HG03342 (cell line): Measurements from ENCODE around the gene IGF2R.
"Not testable (repeated sequence)": the region's sequence is repeated elsewhere in the genome, so short reads cannot be mapped to it uniquely, and the experiment has no call there.

ENCODE experiments used
- ATAC-seq: cut with Tn5 transposase; IDR thresholded peaks from one replicate; pipeline ENCODE4 v1.9.1; 2021; ENCODE audit warnings: mild to moderate bottlenecking, moderate library complexity; ENCODE audit not compliant: unreplicated experiment

Gene IGF2R

GRCh38 chr6:159996626-159997497 is 28.0 kb downstream of the IGF2R start:
- ATAC-seq: no peak

- ATAC-seq: no peak
Measured at GRCh38 chr6:159997498-159998101, 28.7 kb downstream of the IGF2R start.

GRCh38 chr6:159998538-159998937 is 29.7 kb downstream of the IGF2R start:
- no peak for ATAC-seq

- no peak for ATAC-seq
Measured at GRCh38 chr6:159999240-159999671, 30.4 kb downstream of the IGF2R start.

DNA sequence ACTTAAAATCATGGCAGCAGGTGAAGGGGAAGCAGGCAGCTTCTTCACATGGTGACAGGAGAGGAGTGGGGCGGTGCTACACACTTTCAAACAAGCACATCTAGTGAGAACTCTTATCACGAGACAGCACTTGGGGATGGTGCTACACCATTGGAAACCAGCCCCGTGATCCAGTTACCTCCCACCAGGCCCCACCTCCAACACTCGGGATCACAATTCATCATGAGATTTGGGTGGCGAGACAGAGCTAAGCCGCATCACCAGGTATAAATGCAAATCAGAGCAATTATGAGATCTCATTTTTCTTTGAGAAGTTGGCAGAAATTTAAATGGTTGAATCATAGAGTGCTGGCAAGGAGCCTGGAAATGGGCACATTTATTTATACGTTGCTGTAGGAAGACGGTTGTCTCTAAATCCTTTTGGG is 31.4 kb downstream of the IGF2R start:
- no peak for ATAC-seq

GRCh38 chr6:160000893-160001427 is 32.1 kb downstream of the IGF2R start:
- ATAC-seq: not testable (repeated sequence)

GRCh38 chr6:160002882-160003281 is 34.0 kb downstream of the IGF2R start:
- no peak for ATAC-seq

- no peak for ATAC-seq
Measured at GRCh38 chr6:160004018-160004417, 35.1 kb downstream of the IGF2R start.

- no peak for ATAC-seq
Measured at GRCh38 chr6:160004419-160005175, 35.7 kb downstream of the IGF2R start.

DNA sequence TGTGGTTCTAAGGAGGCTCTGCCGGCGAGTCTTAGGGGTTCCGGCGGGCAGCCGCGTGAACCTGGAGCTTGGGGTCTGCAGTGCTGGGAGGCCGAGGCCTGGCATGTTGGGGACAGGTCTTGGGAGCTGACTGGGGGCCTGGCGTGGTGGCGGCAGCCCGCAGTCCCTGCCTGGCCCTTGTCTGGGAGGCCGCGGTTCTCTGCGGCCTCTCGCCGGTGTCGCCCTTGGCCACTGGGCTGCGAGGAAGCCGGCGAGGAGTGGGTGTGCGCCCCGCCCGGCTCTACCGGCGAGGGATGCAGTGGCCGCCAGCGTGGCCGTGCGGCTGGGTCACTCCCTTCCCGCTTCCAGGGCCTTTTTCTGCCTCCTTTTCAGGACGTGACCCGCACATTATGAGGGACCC is 36.3 kb downstream of the IGF2R start:
- ATAC-seq: no peak

- ATAC-seq: no peak
Measured at GRCh38 chr6:160005861-160006540, 37.1 kb downstream of the IGF2R start.

GRCh38 chr6:160007145-160007544 is 38.3 kb downstream of the IGF2R start:
- no peak for ATAC-seq

- no peak for ATAC-seq
Measured at GRCh38 chr6:160007611-160008010, 38.7 kb downstream of the IGF2R start.

GRCh38 chr6:160010067-160010466 is 41.2 kb downstream of the IGF2R start:
- ATAC-seq: no peak

DNA sequence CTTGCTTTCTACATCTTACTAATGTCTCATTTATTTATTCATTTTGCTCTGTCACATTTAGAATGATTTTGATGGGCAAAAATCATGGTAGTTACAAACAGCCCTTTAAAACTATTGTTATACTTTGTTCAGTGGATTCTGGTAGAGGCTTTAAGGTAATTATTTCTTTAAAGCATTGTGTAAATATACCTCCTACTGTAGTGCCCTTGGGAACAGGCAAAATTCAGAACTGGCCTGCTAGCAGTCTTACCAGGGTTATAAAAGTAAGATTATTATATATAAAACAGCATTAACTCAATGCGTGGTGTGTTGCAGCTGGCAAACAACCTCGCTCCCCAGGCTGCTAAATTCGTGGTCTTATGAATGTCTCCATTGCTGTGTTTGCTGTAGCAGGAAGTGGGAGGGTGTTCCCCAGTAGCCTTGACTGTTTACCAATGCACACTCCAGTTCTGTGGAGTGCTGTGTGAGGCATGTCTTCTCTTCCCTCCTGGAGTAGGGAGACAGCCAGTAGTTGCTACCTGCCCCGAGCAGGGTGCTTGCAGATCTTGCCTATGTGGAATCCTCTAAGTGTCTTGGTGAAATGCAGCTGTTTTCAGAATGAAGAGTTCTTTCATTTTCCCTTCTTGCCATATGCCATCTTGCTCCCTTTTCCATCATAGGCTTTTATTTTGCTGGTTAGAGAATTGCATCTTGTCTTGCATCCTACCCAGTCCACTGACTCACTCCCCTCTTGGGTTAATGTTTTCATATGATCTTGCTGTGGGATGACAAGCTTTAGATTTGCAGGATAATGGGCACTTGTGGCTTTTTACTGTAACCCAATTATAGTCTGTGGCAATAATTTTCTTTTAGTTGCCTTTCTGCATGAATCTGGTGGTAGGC is 45.3 kb downstream of the IGF2R start:
- no peak for ATAC-seq

- ATAC-seq: no peak
Measured at GRCh38 chr6:160014869-160015182, 45.9 kb downstream of the IGF2R start.

GRCh38 chr6:160015778-160016684 is 47.1 kb downstream of the IGF2R start:
- ATAC-seq: no peak

DNA sequence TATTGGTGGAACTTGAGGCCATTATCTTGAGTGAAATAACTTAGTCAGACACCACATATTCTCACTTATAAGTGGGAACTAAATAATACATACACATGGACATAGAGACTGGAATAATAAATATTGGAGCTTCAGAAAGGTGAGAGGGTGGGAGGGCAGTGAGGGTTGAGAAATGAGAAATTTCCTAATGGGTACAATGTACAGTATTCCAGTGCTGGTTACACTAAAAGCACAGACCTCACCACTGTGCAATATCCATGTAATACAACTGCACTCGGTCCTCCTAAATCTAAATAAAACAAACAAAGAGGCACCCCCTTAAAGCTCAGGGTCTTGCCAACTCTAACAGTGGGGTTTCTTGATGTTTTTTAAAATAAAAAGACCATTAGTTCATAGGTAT is 53.2 kb downstream of the IGF2R start:
- ATAC-seq: no peak

DNA sequence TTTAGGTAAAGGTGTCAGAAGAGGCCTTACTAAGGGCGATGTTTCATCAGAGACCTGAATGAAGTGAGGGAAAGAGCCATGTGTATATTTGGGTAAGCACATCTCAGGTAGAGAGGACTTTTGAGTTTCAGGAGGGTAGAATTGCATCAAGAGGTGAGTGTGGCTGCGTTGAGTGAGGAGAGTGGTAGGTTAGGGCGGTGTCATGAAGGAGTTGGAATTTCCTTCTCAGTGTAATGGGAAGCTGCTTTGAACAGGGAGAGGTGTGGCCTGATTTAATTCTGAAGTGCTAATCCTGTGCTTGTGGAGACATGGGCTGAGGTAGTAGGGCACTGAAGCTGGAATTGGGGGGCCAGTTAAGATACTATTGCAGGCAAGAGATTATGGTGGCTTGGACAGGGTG is 53.9 kb downstream of the IGF2R start:
- no peak for ATAC-seq
